Measurements from ENCODE around the gene FHAD1. TPM values are rescaled to one million over a fixed set of nuclear protein-coding genes. Genes with fewer than 3 reads are reported as not detected.
A peak's percentile ranks its signal among the peaks of the same experiment; 100 is the strongest.
"Not testable (repeated sequence)": the region's sequence is repeated elsewhere in the genome, so short reads cannot be mapped to it uniquely, and the experiment has no call there.

FHAD1 gene
- total RNA-seq, 1 donor from 2014 or later = 0.31 TPM

- DNase-seq = no peak
Measured at GRCh38 chr1:15276691-15277446, 29.8 kb downstream of the FHAD1 start.

- no peak for DNase-seq
Measured at GRCh38 chr1:15277447-15277838, 30.4 kb downstream of the FHAD1 start.

GRCh38 chr1:15277933-15278332, 30.9 kb downstream of the FHAD1 start:
- DNase-seq = no peak

GRCh38 chr1:15279576-15280230, 32.7 kb downstream of the FHAD1 start:
- no peak for DNase-seq

GRCh38 chr1:15280416-15280815, 33.4 kb downstream of the FHAD1 start:
- DNase-seq = no peak

- no peak for DNase-seq
Measured at GRCh38 chr1:15282038-15282437, 35.0 kb downstream of the FHAD1 start.

- no peak for DNase-seq
Measured at GRCh38 chr1:15282810-15283474, 35.9 kb downstream of the FHAD1 start.

GRCh38 chr1:15283526-15283925, 36.5 kb downstream of the FHAD1 start:
- no peak for DNase-seq

- no peak for DNase-seq
Measured at GRCh38 chr1:15286452-15286851, 39.4 kb downstream of the FHAD1 start.

GRCh38 chr1:15287035-15287979, 40.3 kb downstream of the FHAD1 start:
- DNase-seq = no peak

- DNase-seq = no peak
Measured at GRCh38 chr1:15288173-15288926, 41.3 kb downstream of the FHAD1 start.

- no peak for DNase-seq
Measured at GRCh38 chr1:15289251-15289651, 42.2 kb downstream of the FHAD1 start.

- DNase-seq = no peak
Measured at GRCh38 chr1:15290382-15290781, 43.4 kb downstream of the FHAD1 start.

- no peak for DNase-seq
Measured at GRCh38 chr1:15295696-15296095, 48.7 kb downstream of the FHAD1 start.

GRCh38 chr1:15296585-15297321, 49.7 kb downstream of the FHAD1 start:
- no peak for DNase-seq

- DNase-seq = not testable (repeated sequence)
Measured at GRCh38 chr1:15297975-15298374, 51.0 kb downstream of the FHAD1 start.

- DNase-seq = no peak
Measured at GRCh38 chr1:15299179-15299578, 52.2 kb downstream of the FHAD1 start.

GRCh38 chr1:15299806-15300205, 52.8 kb downstream of the FHAD1 start:
- DNase-seq = no peak

GRCh38 chr1:15303935-15304334, 56.9 kb downstream of the FHAD1 start:
- DNase-seq = no peak

GRCh38 chr1:15304708-15305467, 57.9 kb downstream of the FHAD1 start:
- peak; percentile 26 for DNase-seq

Data from occipital lobe (tissue), 2 donors.